UCSD-AML1 (cell line): ENCODE results near the gene CYP2R1.
A peak's percentile ranks its signal among the peaks of the same experiment; 100 is the strongest.

Source experiments
- DNase-seq: peaks from one replicate; lab custom pipeline; 2025; ENCODE audit not compliant: unreplicated experiment; lab: John Stamatoyannopoulos, UW

Gene CYP2R1

GRCh38 chr11:14892036-14892556 is at the start of gene CYP2R1:
Gene CYP2R1, minus strand, starts transcription at chr11:14892231. Its CDS starts 26 bp downstream, at chr11:14892205.
- peak; percentile 96 for DNase-seq

- DNase-seq, result no peak
Observed at GRCh38 chr11:14938936-14939335, 46.9 kb upstream of the CYP2R1 start.

- DNase-seq, result no peak
Observed at GRCh38 chr11:14934641-14935351, 42.8 kb upstream of the CYP2R1 start.

- DNase-seq, result no peak
Observed at GRCh38 chr11:14932447-14932846, 40.4 kb upstream of the CYP2R1 start.

GRCh38 chr11:14930369-14930768 is 38.3 kb upstream of the CYP2R1 start:
- no peak for DNase-seq

GRCh38 chr11:14927146-14927545 is 35.1 kb upstream of the CYP2R1 start:
- no peak for DNase-seq

- DNase-seq, result no peak
Observed at GRCh38 chr11:14924318-14924717, 32.3 kb upstream of the CYP2R1 start.

- no peak for DNase-seq
Observed at GRCh38 chr11:14916403-14916802, 24.4 kb upstream of the CYP2R1 start.

- DNase-seq, result no peak
Observed at GRCh38 chr11:14914536-14914935, 22.5 kb upstream of the CYP2R1 start.

- no peak for DNase-seq
Observed at GRCh38 chr11:14908214-14908880, 16.3 kb upstream of the CYP2R1 start.

GRCh38 chr11:14907411-14908213 is 15.6 kb upstream of the CYP2R1 start:
- peak; percentile 85 for DNase-seq

GRCh38 chr11:14906993-14907392 is 15.0 kb upstream of the CYP2R1 start:
- no peak for DNase-seq

- DNase-seq, result no peak
Observed at GRCh38 chr11:14906578-14906977, 14.5 kb upstream of the CYP2R1 start.

- peak; percentile 25 for DNase-seq
Observed at GRCh38 chr11:14905104-14906033, 13.3 kb upstream of the CYP2R1 start.

GRCh38 chr11:14904745-14905103 is 12.7 kb upstream of the CYP2R1 start:
- peak; percentile 65 for DNase-seq

GRCh38 chr11:14902650-14903350 is 10.8 kb upstream of the CYP2R1 start:
- no peak for DNase-seq

GRCh38 chr11:14898906-14899305 is 6.9 kb upstream of the CYP2R1 start:
- no peak for DNase-seq

GRCh38 chr11:14898355-14898754 is 6.3 kb upstream of the CYP2R1 start:
- no peak for DNase-seq

- peak; percentile 73 for DNase-seq
Observed at GRCh38 chr11:14894657-14895598, 2.9 kb upstream of the CYP2R1 start.
